HEK293 (cell line): ENCODE measurements around the gene TMEM218.

Source experiments
- AEBP2 ChIP-seq: fragments of 450-650 bp; formaldehyde crosslinking; IDR thresholded peaks from 2 replicates; pipeline ENCODE4 v1.5.1; 2016; ENCODE audit warnings: missing biosample characterization, missing genetic modification characterization, borderline replicate concordance
- HOXD13 ChIP-seq: sonication (generic); formaldehyde crosslinking; IDR thresholded peaks from 2 replicates; pipeline ENCODE4 v1.8.0; 2022; ENCODE audit warnings: missing genetic modification reagents, borderline replicate concordance
- IKZF3 ChIP-seq: fragments of 450-650 bp; IDR thresholded peaks from 2 replicates; pipeline ENCODE4 v1.5.0; 2018; ENCODE audit warnings: missing biosample characterization, mild to moderate bottlenecking, missing genetic modification characterization, moderate library complexity
- SP2 ChIP-seq: fragments of 450-650 bp; formaldehyde crosslinking; IDR thresholded peaks from 2 replicates; pipeline ENCODE4 v1.5.1; 2016; ENCODE audit warnings: missing biosample characterization, missing genetic modification characterization
- YY1 ChIP-seq: fragments of 450-650 bp; formaldehyde crosslinking; IDR thresholded peaks from 2 replicates; pipeline ENCODE4 v1.5.1; 2018; ENCODE audit warnings: missing biosample characterization, missing genetic modification characterization
- ZEB2 ChIP-seq: fragments of 450-650 bp; formaldehyde crosslinking; IDR thresholded peaks from 2 replicates; pipeline ENCODE4 v1.5.1; 2016; ENCODE audit warnings: missing biosample characterization, missing genetic modification characterization
- ZFHX2 ChIP-seq: fragments of 450-650 bp; formaldehyde crosslinking; conservative IDR thresholded peaks from 2 replicates; pipeline ENCODE4 v1.5.1; 2016; ENCODE audit warnings: missing biosample characterization, missing genetic modification characterization
- ZFP3 ChIP-seq: fragments of 450-650 bp; formaldehyde crosslinking; IDR thresholded peaks from 2 replicates; pipeline ENCODE4 v1.5.1; 2016; ENCODE audit warnings: low read depth, missing biosample characterization, missing genetic modification characterization
- ZNF121 ChIP-seq: fragments of 450-650 bp; formaldehyde crosslinking; IDR thresholded peaks from 2 replicates; pipeline ENCODE4 v1.5.1; 2016; ENCODE audit warnings: missing biosample characterization, missing genetic modification characterization
- ZNF202 ChIP-seq: fragments of 450-650 bp; formaldehyde crosslinking; IDR thresholded peaks from 2 replicates; pipeline ENCODE4 v1.5.1; 2016; ENCODE audit warnings: missing biosample characterization, missing genetic modification characterization, borderline replicate concordance
- ZNF221 ChIP-seq: fragments of 450-650 bp; formaldehyde crosslinking; IDR thresholded peaks from 2 replicates; pipeline ENCODE4 v1.5.1; 2017; ENCODE audit warnings: missing biosample characterization, missing genetic modification characterization, borderline replicate concordance
- ZNF324 ChIP-seq: fragments of 450-650 bp; formaldehyde crosslinking; IDR thresholded peaks from 2 replicates; pipeline ENCODE4 v1.5.1; 2016; ENCODE audit warnings: missing biosample characterization, missing genetic modification characterization
- ZNF335 ChIP-seq: fragments of 450-650 bp; formaldehyde crosslinking; conservative IDR thresholded peaks from 2 replicates; pipeline ENCODE4 v1.5.1; 2016; ENCODE audit warnings: missing biosample characterization, missing genetic modification characterization
- ZNF391 ChIP-seq: fragments of 450-650 bp; formaldehyde crosslinking; IDR thresholded peaks from 2 replicates; pipeline ENCODE4 v1.5.1; 2016; ENCODE audit warnings: low read depth, missing biosample characterization, missing genetic modification characterization, borderline replicate concordance
- ZNF404 ChIP-seq: fragments of 450-650 bp; formaldehyde crosslinking; IDR thresholded peaks from 2 replicates; pipeline ENCODE4 v1.5.1; 2017; ENCODE audit warnings: missing biosample characterization, missing genetic modification characterization
- ZNF473 ChIP-seq: fragments of 450-650 bp; formaldehyde crosslinking; IDR thresholded peaks from 2 replicates; pipeline ENCODE4 v1.5.1; 2017; ENCODE audit warnings: missing biosample characterization, missing genetic modification characterization
- ZNF549 ChIP-seq: fragments of 450-650 bp; IDR thresholded peaks from 2 replicates; pipeline ENCODE4 v1.5.1; 2018; ENCODE audit warnings: missing biosample characterization, missing genetic modification characterization, mild to moderate bottlenecking, inconsistent platforms, moderate library complexity
- ZNF561 ChIP-seq: fragments of 450-650 bp; IDR thresholded peaks from 2 replicates; pipeline ENCODE4 v1.5.1; 2018; ENCODE audit warnings: missing biosample characterization, missing genetic modification characterization, borderline replicate concordance
- ZNF596 ChIP-seq: fragments of 450-650 bp; IDR thresholded peaks from 2 replicates; pipeline ENCODE4 v1.5.0; 2018; ENCODE audit warnings: missing biosample characterization, mild to moderate bottlenecking, missing genetic modification characterization, moderate library complexity
- ZNF600 ChIP-seq: fragments of 450-650 bp; formaldehyde crosslinking; IDR thresholded peaks from 2 replicates; pipeline ENCODE4 v1.5.1; 2016; ENCODE audit warnings: missing biosample characterization, missing genetic modification characterization
- ZNF660 ChIP-seq: fragments of 450-650 bp; IDR thresholded peaks from 2 replicates; pipeline ENCODE4 v1.5.1; 2018; ENCODE audit warnings: missing biosample characterization, mild to moderate bottlenecking, missing genetic modification characterization
- ZNF701 ChIP-seq: fragments of 450-650 bp; formaldehyde crosslinking; IDR thresholded peaks from 2 replicates; pipeline ENCODE4 v1.5.1; 2016; ENCODE audit warnings: missing biosample characterization, missing genetic modification characterization
- ZSCAN30 ChIP-seq: fragments of 450-650 bp; IDR thresholded peaks from 2 replicates; pipeline ENCODE4 v1.5.1; 2018; ENCODE audit warnings: missing biosample characterization, mild to moderate bottlenecking, missing genetic modification characterization, moderate library complexity
- ZSCAN5A ChIP-seq: fragments of 450-650 bp; formaldehyde crosslinking; IDR thresholded peaks from 2 replicates; pipeline ENCODE4 v1.5.1; 2016; ENCODE audit warnings: missing biosample characterization, missing genetic modification characterization
- ZXDB ChIP-seq: fragments of 450-650 bp; formaldehyde crosslinking; IDR thresholded peaks from 2 replicates; pipeline ENCODE4 v1.5.1; 2016; ENCODE audit warnings: missing biosample characterization, missing genetic modification characterization
- TF ChIP-seq, protein P1 (sequence below): fragments of 450-650 bp; formaldehyde crosslinking; optimal IDR thresholded peaks from 2 replicates; pipeline ENCODE3; 2016; ENCODE audit warnings: missing biosample characterization, mild to moderate bottlenecking, missing genetic modification characterization
- TF ChIP-seq, protein P2 (sequence below): fragments of 450-650 bp; formaldehyde crosslinking; IDR thresholded peaks from 2 replicates; pipeline ENCODE4 v1.5.1; 2016; ENCODE audit warnings: missing biosample characterization, missing genetic modification characterization
- TF ChIP-seq, protein P3 (sequence below): fragments of 450-650 bp; formaldehyde crosslinking; IDR thresholded peaks from 2 replicates; pipeline ENCODE4 v1.5.1; 2016; ENCODE audit warnings: missing biosample characterization, missing genetic modification characterization
- TF ChIP-seq, protein P4 (sequence below): fragments of 450-650 bp; formaldehyde crosslinking; IDR thresholded peaks from 2 replicates; pipeline ENCODE4 v1.5.1; 2017; ENCODE audit warnings: missing biosample characterization, missing genetic modification characterization
- TF ChIP-seq, protein P5 (sequence below): fragments of 450-650 bp; formaldehyde crosslinking; IDR thresholded peaks from 2 replicates; pipeline ENCODE4 v1.5.1; 2016; ENCODE audit warnings: missing biosample characterization, missing genetic modification characterization
- TF ChIP-seq, protein P6 (sequence below): fragments of 450-650 bp; formaldehyde crosslinking; IDR thresholded peaks from 2 replicates; pipeline ENCODE4 v1.5.1; 2016; ENCODE audit warnings: missing biosample characterization, missing genetic modification characterization

Gene TMEM218

GRCh38 chr11:125062931-125063428 lies 48.4 kb downstream of the TMEM218 start, which contains the start of gene SLC37A2 (continued):
- TF ChIP-seq HOXD13 (CRISPR knock-in tag) = no peak
- TF ChIP-seq ZNF600 (tag by site-specific recombination) = peak; percentile 83
- TF ChIP-seq ZFHX2 = no peak
- TF ChIP-seq IKZF3 (tag by site-specific recombination) = no peak
- TF ChIP-seq ZNF701 (tag by site-specific recombination) = no peak
- no peak for TF ChIP-seq ZNF202
- TF ChIP-seq, protein P1, sequence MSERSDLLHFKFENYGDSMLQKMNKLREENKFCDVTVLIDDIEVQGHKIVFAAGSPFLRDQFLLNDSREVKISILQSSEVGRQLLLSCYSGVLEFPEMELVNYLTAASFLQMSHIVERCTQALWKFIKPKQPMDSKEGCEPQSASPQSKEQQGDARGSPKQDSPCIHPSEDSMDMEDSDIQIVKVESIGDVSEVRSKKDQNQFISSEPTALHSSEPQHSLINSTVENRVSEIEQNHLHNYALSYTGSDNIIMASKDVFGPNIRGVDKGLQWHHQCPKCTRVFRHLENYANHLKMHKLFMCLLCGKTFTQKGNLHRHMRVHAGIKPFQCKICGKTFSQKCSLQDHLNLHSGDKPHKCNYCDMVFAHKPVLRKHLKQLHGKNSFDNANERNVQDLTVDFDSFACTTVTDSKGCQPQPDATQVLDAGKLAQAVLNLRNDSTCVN = peak; percentile 46
- TF ChIP-seq YY1 (tag by site-specific recombination) = no peak
- no peak for TF ChIP-seq ZNF549 (tag by site-specific recombination)
- no peak for TF ChIP-seq ZNF391 (tag by site-specific recombination)
- TF ChIP-seq ZNF561 (tag by site-specific recombination) = no peak
- TF ChIP-seq, protein P2, sequence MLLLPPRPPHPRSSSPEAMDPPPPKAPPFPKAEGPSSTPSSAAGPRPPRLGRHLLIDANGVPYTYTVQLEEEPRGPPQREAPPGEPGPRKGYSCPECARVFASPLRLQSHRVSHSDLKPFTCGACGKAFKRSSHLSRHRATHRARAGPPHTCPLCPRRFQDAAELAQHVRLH (tag by site-specific recombination) = no peak
- TF ChIP-seq ZNF221 (tag by site-specific recombination) = no peak
- TF ChIP-seq, protein P3, sequence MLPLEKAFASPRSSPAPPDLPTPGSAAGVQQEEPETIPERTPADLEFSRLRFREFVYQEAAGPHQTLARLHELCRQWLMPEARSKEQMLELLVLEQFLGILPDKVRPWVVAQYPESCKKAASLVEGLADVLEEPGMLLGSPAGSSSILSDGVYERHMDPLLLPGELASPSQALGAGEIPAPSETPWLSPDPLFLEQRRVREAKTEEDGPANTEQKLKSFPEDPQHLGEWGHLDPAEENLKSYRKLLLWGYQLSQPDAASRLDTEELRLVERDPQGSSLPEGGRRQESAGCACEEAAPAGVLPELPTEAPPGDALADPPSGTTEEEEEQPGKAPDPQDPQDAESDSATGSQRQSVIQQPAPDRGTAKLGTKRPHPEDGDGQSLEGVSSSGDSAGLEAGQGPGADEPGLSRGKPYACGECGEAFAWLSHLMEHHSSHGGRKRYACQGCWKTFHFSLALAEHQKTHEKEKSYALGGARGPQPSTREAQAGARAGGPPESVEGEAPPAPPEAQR (tag by site-specific recombination) = no peak
- peak; percentile 35; the same call in 1 of the 2 replicates for TF ChIP-seq ZEB2
- no peak for TF ChIP-seq ZSCAN30 (tag by site-specific recombination)
- no peak for TF ChIP-seq ZFP3
- TF ChIP-seq SP2 = peak; percentile 64
- no peak for TF ChIP-seq ZNF324 (tag by site-specific recombination)
- no peak for TF ChIP-seq ZNF404 (tag by site-specific recombination)
- no peak for TF ChIP-seq ZSCAN5A (tag by site-specific recombination)
- TF ChIP-seq, protein P4, sequence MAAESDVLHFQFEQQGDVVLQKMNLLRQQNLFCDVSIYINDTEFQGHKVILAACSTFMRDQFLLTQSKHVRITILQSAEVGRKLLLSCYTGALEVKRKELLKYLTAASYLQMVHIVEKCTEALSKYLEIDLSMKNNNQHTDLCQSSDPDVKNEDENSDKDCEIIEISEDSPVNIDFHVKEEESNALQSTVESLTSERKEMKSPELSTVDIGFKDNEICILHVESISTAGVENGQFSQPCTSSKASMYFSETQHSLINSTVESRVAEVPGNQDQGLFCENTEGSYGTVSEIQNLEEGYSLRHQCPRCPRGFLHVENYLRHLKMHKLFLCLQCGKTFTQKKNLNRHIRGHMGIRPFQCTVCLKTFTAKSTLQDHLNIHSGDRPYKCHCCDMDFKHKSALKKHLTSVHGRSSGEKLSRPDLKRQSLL (tag by site-specific recombination) = no peak
- no peak for TF ChIP-seq ZNF121 (tag by site-specific recombination)
- TF ChIP-seq ZNF335 (tag by site-specific recombination) = peak; percentile 80
- TF ChIP-seq, protein P5, sequence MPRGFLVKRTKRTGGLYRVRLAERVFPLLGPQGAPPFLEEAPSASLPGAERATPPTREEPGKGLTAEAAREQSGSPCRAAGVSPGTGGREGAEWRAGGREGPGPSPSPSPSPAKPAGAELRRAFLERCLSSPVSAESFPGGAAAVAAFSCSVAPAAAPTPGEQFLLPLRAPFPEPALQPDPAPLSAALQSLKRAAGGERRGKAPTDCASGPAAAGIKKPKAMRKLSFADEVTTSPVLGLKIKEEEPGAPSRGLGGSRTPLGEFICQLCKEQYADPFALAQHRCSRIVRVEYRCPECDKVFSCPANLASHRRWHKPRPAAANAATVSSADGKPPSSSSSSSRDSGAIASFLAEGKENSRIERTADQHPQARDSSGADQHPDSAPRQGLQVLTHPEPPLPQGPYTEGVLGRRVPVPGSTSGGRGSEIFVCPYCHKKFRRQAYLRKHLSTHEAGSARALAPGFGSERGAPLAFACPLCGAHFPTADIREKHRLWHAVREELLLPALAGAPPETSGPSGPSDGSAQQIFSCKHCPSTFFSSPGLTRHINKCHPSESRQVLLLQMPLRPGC (tag by site-specific recombination) = no peak; the same call in 1 of the 2 replicates
- no peak for TF ChIP-seq ZNF660 (tag by site-specific recombination)
- TF ChIP-seq ZNF596 (tag by site-specific recombination) = no peak
- TF ChIP-seq ZNF473 (tag by site-specific recombination) = no peak
- TF ChIP-seq ZXDB = 0 out of 2 replicates have a peak, but pooled peaks have one; percentile 42
- no peak for TF ChIP-seq AEBP2 (tag by site-specific recombination)
- TF ChIP-seq, protein P6, sequence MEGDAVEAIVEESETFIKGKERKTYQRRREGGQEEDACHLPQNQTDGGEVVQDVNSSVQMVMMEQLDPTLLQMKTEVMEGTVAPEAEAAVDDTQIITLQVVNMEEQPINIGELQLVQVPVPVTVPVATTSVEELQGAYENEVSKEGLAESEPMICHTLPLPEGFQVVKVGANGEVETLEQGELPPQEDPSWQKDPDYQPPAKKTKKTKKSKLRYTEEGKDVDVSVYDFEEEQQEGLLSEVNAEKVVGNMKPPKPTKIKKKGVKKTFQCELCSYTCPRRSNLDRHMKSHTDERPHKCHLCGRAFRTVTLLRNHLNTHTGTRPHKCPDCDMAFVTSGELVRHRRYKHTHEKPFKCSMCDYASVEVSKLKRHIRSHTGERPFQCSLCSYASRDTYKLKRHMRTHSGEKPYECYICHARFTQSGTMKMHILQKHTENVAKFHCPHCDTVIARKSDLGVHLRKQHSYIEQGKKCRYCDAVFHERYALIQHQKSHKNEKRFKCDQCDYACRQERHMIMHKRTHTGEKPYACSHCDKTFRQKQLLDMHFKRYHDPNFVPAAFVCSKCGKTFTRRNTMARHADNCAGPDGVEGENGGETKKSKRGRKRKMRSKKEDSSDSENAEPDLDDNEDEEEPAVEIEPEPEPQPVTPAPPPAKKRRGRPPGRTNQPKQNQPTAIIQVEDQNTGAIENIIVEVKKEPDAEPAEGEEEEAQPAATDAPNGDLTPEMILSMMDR (tag by site-specific recombination) = 0 out of 2 replicates have a peak, but pooled peaks have one; percentile 21
